ENCODE data around the gene MTG2.

DNA sequence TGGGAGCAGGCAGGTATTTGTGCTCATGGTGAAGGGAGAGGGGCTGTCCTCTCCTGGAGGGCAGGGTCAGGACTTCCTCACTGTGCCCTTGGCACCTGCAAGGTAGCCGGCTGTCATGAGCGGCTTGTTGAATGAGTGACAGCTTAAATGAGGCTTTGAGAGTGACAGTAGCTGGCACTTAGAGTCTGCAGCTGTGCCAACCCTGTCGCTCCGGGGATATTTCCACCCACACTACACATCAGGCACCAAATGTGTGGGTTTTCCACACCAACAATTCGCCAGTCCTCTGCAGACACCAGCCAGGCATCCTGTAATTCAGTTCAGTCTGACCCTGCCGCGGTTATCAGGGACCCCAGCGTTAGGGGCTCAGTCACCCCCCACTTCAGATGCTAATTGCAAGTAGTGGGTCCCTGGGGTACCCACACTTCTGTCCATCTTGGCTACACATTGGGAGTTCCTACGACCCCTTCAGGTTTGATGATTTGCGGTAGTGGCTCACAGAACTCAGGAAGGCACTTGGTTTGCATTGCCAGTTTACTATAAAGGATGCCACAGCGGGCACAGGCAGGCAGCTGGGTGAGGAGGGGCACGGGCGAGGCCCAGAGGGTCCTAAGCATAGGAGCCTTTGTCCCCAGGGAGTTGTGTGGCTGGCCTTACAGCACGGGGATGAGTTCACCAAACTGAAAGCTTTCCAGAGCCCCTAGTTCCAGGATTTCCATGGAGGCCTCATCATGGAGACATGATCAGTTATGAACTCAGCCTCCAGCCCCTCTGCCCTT lies 9.1 kb downstream of the MTG2 start:
- no peak for TF ChIP-seq CTCF (conservative IDR thresholded peaks at IDR 0.05; ENCODE audit: low read depth, low read length)
- TF ChIP-seq RFX5 (IDR thresholded peaks at IDR 0.05; ENCODE audit: low read depth, low read length), result no peak
- TF ChIP-seq POLR2A (IDR thresholded peaks at IDR 0.05; ENCODE audit: low read depth, low read length), result no peak
- TF ChIP-seq BHLHE40 (IDR thresholded peaks at IDR 0.05; ENCODE audit: low read depth, low read length), result no peak
- TF ChIP-seq ELK1 (IDR thresholded peaks at IDR 0.05; ENCODE audit: borderline replicate concordance, low read depth, low read length), result no peak
- TF ChIP-seq USF2 (IDR thresholded peaks at IDR 0.05; ENCODE audit: low read depth, low read length), result no peak
- no peak for TF ChIP-seq MAZ (IDR thresholded peaks at IDR 0.05; ENCODE audit: borderline replicate concordance, low read depth, low read length)
- TF ChIP-seq RCOR1 (IDR thresholded peaks at IDR 0.05; ENCODE audit: insufficient replicate concordance, low read length), result no peak
- TF ChIP-seq MXI1 (IDR thresholded peaks at IDR 0.05; ENCODE audit: borderline replicate concordance, low read depth, low read length), result no peak
- no peak for TF ChIP-seq RAD21 (IDR thresholded peaks at IDR 0.05; ENCODE audit: low read length)

Data from IMR-90 (cell line).